M059J (cell line): Measurements from ENCODE around the gene SNAI3. TPM values are rescaled to one million over a fixed set of nuclear protein-coding genes. Genes with fewer than 3 reads are reported as not detected.

Experiments used
- DNase-seq: peaks from one replicate; pipeline ENCODE4 v3.0.0-alpha.2; 2012; ENCODE audit warnings: low read depth
- total RNA-seq: library from RNA; depleted of rRNA; stranded (reverse); fragments of >200 nt; shearing (Covaris generic); gene quantifications from 2 replicates; pipeline ENCODE4 v1.2.3, GENCODE V29; 2014

The SNAI3 gene
- total RNA-seq, 1 experiment from 2014 or later: not detected

DNA sequence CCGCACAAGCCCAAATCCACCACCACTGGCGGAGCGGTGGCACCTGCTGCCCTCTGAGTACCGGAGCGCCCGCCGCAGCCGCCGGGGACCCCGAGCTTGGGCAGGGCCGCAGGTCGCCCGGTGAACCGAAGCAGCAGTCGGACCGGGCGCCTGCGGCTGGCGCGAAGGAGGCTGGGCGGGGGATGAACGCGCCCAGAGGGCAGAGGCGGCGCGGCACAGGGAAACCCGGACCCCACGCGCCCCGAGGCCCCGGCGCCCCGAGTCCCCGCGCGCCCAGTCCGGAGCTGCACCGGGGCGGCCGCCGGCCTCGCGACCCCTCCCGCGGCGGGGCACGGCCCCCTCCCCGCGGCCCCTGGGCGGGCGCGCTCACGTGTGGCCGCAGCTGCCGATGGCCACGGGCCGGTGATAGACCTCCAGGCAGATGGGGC lies 19.5 kb upstream of the SNAI3 start:
- no peak for DNase-seq

GRCh38 chr16:88705076-88705684 lies 18.9 kb upstream of the SNAI3 start:
- DNase-seq: peak; percentile 12

GRCh38 chr16:88703486-88704309 lies 17.4 kb upstream of the SNAI3 start:
- DNase-seq: no peak

- DNase-seq: no peak
Measured at GRCh38 chr16:88702371-88703210, 16.3 kb upstream of the SNAI3 start.

DNA sequence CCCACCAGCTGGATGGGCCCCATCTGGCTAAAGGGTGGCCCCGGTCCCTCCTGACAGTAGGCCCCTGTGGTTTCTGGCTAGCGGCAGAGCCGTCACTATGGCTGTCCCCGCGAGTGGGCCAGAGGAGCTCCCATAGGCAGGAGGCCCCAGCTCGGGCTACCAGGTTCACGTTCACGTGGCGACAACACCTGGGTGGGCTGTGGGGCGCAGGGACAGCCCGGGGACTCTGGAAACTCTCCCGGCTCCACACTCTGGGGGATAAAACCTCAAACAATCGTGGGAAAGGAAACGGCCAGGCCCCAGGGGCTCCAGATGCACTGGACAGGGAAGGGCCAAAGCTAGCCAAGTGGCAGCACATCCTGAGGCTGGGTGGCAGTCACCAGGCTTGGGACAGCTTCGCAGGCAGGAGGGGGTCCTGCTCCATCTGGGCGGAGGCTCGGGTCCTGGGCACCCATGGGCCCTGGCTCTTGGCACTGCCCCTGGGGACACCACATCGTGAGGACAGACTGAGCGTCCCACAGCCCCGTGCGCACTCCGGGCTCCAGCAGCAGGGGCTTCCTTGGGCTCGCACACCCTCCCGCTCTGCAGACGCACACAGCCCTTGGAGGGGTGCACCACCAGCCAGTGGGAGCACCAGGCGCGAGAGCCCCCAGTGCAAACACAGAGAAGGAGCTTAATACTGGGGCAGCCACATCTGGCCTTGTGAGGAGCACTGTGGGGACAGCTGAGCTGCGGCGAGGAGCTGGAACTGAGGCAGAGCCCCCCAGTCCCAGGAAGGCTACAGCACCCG lies 15.5 kb upstream of the SNAI3 start:
- DNase-seq: no peak

DNA sequence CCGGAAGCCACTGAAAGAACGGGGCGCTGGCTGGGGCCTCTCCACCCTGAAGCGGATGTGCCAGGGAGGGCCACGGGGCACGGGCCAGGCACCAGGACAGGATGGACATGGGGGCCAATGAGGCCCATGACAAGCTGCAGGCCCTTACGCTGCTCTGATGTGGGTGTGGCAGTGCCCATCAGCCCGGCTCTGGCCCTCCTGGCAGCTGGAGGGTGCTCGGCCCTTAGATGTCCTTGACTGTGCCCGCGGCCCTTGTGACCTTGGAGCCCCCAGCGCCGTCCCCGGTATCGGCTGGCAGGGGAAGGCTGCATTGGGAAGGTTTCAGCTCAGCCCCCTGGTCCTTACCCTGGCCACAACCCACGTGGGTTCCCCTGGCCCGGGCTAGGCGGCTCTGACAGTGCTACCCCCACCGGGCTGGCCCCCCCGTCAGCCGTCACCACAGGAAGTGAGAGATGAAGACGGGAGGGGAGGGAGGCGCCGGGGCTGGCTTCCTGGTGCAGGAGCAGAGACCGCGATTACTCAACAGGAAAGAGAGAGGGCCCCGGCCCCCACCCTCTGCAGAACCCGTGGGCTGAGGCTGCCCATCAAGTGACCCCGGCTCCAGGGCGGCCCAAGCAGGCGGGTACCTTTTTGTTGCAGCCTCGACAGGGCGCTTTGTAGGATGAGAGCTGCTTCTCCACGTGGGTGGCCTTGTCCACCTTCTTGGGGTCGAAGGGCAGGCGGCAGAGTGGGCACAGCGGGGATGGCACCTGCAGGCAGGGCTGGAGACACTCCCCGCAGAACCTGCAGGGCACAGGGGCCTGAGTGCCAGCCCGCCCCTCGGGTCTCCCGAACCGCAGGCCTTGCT lies 14.6 kb upstream of the SNAI3 start:
- DNase-seq: peak; percentile 49

GRCh38 chr16:88700322-88700635 lies 14.0 kb upstream of the SNAI3 start:
- no peak for DNase-seq

DNA sequence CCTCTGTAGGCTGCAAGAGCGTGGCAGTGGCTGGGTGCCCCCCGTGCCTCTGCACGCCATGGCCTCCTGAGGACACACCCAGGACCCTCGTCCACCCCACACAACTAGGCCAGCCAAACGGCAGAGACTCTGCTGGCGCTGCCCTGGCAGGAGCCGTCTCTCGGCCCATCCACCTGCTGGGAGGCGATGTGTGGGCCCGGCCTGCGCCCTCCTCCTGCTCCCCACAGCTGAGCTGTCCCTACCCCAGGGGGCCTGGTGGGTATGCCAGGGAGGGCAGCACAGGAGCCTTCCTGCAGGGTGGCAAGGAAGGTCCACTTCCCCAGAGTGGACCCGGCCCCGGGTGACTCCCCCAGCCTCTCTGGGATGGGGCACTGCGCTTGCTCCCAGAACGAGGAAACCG lies 12.9 kb upstream of the SNAI3 start:
- DNase-seq: no peak

- no peak for DNase-seq
Measured at GRCh38 chr16:88698646-88699045, 12.3 kb upstream of the SNAI3 start.

DNA sequence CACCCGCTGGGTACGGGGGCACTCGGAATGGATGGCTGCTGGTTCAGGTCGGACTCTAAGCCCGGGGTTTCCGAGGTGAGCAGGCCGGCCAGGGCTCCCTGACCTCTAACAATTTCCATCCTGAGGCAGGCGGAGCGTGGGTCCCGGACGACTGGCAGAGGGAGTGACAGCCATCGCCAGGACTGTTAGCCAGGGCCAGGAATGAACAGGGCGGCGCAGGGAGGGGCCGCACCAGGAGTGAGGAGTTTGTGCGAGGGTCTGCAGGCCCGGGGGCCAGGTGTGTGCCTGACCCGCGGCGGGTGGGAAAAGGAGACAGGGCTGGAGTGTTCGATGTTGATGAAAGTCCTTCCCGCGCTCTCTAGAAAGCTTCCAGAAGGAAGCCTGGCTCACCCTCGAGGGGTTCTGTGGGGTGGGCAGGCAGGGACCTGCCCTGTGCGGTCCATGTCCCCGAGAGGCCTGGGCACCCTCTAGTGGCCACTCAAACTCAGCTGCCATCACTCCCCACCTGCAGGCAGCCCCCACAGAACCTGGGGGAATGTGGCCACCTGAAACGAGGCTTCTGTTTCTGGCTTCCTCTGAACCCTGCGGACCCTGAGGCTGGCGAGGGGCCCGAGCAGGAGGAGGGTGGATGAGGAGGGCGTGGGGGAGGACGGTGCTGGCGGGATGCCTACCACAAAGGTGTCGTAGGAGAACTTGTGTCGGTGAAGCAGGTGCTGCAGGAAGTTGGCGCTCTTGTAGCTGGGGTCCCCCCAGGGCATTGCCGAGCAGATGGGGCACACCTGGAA lies 11.7 kb upstream of the SNAI3 start:
- no peak for DNase-seq

DNA sequence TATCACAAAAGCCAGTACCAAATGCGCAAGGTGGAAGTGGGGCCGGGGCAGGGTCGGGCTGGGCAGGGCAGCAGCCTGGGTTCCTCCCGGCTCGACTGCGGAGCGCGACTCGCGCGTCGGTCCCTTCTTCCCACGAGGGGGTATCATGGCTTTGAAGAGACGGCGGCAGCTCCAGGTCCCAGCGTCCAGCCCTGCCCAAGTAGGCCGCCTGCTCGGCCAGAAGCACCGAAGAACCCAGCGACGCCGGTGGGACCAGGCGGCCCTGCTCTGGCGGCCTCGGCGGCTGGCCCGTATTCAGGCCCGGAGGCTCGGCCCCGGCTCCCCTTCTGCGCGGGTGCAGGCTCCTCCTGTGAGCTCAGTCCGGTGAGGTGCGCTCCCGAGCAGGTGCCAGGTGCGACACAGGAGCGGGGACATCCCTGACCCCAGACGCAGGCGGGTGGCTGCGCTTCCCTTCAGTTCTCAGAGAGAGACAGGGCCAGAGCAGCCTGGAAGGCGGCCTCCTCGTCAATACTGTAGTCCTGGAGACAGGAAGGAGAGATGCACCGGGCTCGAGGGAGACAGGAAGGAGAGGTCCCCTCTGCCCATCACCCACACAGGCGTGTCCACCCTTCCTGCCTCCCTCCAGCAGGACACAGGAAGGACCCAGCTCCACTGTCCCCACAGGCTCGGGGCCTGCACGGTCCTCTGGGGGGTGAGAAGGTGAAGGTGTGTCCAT lies 11.0 kb upstream of the SNAI3 start:
- no peak for DNase-seq

GRCh38 chr16:88696441-88696840 lies 10.1 kb upstream of the SNAI3 start:
- no peak for DNase-seq

DNA sequence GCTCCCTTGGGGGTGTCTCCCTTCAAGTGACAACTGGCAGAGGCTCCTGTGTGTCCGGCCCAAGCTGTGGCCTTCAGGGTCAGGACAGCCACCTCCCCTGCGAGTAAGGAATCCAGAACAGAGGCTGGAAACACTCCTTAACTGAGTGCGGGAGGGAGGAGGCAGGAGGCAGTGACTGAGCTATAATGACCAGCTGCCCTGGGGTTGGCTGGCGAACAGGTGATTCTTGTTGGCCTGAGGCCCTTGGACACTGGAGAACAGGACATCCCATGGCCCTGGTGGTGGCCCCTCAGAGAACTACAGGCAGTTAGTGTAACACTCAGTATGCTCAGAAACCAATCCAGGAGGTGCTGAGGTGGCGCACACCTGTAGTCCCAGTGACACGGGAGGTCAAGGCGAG lies 9.4 kb upstream of the SNAI3 start:
- no peak for DNase-seq

DNA sequence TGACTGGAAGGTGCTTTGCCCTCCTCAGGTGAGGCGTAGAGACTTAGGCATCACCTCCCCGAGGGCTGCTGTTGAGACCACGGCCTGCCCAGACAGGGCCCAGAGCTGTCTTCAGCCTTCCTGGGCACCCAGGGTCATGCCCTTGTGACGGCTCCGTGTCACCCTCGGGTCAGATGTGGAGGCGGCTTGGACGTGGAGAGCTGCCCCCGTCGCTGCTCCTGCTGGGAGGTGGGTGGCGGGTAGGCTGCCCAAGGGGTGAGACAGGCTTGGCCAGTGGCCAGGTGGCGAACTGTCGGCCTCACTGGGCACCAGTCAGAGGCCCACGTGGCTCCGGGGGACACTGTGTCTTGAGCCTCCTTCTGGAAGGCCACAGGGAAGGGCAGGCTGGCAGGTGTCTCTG lies 8.9 kb upstream of the SNAI3 start:
- no peak for DNase-seq

DNA sequence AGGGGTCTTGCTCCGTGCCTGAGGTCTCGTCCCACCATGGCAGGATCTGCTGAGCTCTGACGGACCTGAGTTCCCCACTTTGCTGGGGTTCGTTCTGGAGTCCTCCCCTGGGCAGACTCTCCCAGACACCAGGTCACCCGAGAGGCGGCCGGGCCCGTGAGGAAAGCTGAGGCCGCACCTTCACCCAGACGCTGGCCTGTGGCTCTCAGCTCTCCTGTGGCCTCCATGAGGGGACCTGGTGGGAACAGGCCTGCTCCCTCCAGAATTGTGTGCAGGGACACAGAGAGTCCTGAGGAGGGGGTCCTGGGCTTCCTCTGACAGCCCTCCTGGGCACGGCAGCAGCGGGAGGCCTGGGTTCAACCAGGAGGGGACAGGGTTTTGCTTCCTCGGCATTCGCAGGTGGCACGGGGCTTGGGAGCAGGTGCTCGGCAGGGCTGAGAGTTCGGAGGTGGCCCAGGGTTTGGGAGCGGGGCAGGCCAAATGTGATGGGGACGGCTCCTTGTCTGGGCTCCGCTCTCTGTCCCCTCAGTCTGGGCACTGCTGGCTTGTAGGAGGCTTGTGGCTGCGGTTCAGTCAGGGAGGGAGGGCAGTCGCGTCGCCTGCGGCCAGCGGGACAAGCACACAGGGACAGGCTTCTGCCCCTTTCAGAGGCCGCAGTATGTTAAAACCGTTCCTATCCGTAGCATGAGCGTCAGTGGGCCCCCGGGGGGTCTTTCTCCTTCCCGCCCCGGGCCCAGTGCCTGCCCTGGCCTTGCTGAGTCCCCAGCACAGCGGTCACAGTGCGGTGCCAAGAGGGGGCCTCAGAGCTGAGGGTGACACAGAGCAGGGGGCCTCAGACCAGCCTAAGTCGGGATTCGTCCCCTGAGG lies 8.1 kb upstream of the SNAI3 start:
- no peak for DNase-seq

- no peak for DNase-seq
Measured at GRCh38 chr16:88693420-88694177, 7.3 kb upstream of the SNAI3 start.

DNA sequence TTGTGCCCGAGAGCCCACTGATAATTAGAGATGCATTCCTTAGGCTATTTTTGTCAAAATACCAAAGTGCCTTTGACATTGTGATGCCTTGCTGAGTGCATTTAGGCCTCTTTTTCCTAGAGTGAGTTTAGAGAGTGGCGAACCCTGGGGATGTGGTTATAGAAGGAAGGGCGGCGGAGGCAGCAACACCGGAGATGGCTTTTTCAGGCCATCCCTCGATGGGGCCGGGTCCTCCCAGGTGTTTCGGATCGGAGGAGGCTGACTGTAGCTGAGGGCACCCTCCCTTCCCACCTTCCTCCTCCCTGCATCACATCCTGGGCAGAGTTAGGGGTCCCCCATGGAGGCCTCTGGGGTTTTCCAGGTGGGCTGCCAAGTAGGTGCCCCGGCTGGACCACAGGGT lies 6.6 kb upstream of the SNAI3 start:
- no peak for DNase-seq
